ENCODE results near the gene CCDC82.

CCDC82 gene

DNA sequence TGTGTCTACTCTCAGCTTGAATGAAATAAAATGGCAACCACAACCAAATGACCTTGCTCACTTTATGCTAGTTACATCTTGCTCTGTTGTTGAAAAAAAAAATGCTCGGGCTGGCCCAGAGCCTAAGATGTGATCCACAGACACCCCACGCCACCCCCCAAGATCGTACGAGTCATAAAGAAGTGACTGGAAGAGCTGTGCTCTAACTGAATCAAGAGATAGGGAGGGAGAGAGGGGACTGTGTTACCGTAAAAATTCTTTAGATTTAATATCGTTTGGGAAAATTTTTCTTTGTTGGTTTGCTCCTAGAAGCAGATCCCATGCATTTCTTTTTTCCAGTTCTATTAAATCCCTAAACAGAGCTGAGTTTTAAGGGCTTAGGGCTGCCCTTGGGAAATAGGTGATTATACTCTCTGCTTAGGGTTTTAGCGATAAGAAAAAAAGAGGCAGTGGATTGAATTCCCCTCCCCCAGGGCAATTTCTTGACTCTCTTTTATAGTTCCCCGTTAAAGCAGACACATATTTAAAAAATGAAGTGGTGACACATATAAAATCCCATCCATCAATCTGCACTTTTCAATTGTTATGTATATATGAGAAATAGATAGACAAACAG lies 61.2 kb downstream of the CCDC82 start:
- no peak for DNase-seq

DNA sequence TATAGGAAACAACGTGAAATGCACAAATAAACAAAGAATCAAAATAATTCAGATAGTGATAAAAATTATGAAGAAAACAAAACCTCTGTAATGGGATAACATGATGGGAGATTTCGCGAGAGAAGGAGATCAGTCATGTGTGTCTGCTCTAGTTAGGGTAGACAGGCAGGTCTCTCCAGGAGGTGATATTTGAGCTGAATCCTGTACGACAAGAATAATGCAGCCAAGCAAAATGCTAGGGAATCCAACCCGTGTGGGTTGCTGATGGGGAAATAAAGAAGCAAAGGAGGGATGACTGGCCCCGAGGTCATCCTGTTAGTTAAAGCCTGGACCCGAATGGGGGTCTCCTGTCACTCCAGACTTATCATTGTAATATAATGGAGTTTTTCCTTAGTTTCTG lies 62.8 kb downstream of the CCDC82 start:
- DNase-seq = no peak

GRCh38 chr11:96324912-96325311 lies 64.8 kb downstream of the CCDC82 start:
- DNase-seq = no peak

DNA sequence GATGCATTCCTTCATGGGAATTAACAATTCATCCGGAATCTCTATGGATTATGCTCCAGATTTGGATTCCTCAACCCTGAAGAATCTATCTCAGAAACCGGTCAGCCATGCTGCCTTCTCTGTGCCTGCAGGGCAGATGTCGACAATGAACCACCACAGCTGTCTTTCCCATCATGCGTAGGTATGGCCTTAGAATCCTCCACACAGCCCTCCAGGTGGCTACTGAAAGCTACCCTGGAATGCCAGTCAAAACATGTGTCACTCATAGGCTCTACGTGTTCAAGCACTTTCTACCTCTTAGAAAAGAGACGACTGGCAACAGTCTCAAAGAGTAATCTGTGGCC lies 66.1 kb downstream of the CCDC82 start:
- DNase-seq = no peak

GRCh38 chr11:96322775-96323641 lies 66.7 kb downstream of the CCDC82 start:
- DNase-seq = no peak

DNA sequence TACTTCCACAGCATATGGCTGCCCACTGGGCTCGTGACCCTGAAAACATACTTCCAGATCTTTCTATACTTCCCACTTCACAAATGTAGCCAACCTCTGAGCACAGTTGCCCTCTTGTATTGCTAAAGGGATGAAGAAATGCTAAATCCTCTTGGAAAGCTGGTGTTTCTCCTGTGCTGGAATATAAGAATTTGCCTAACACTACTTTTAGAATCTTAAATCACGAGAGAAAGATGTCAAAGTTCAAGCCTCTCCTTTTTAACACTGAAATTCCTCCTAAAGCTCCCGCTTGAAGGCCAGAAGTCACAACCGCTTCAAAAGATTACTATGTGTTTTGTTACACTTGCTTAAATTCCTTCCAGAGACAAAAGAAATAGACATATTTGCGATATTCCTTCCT lies 68.6 kb downstream of the CCDC82 start:
- DNase-seq = no peak

GRCh38 chr11:96319898-96320656 lies 69.6 kb downstream of the CCDC82 start:
- no peak for DNase-seq

DNA sequence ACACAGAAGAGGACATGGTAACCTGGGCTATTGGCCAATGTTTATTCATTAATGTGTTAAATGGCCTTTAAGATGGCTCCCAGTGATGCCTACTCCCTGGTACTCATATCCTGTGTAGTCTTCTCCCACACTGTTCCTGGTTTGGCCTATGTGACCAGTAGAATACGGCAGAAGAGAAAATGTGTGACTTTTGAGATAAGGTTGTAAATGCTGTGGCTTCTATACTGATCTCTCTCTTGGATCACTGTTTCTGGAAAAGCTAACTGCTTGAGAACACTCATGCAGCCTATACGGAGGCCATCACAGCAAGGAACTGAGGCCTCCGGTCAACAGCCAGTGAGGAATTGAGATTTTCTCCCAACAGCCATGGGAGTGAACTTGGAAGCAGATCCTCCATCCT lies 70.9 kb downstream of the CCDC82 start:
- DNase-seq = no peak

DNA sequence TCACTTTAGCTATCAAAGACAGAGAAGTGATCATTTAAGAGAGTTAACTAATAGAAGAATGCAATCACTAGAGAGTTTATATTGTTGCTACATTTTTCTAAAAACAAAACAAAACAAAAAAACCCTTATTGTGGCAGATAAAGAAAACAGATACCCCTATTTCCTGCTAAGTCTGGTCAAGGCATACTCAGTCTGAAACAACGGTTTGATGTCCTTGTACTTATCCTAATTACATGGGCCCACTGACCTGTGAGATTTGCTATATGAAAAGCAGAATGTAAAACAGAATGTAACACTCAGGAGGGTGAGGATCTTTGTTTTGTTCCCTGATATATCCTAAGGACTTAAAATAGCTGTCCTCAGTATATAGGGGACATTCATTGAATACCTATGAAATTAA lies 71.3 kb downstream of the CCDC82 start:
- DNase-seq = no peak

- no peak for DNase-seq
Observed at GRCh38 chr11:96317985-96318384, 71.7 kb downstream of the CCDC82 start.

DNA sequence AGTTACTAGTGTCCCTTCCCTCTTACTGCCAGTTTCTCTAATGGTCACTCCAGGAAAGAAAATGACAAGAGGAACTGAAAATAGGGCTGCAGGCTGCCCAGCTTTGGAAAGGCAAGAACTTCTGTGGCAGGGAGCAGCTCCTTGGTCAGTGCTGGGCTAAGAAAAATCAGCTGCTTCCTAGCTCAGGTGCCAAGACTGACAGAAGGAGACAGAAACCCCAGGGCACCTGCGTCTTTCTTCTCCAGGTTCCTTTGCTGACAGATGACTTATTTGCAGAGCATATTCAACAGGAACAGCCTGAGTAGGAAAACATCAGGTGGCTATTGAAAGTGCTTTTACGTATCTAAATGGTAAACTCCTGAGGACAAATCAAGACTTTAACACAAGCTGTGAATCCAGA lies 72.1 kb downstream of the CCDC82 start:
- DNase-seq = no peak

GRCh38 chr11:96316869-96317268 lies 72.8 kb downstream of the CCDC82 start:
- DNase-seq = no peak

DNA sequence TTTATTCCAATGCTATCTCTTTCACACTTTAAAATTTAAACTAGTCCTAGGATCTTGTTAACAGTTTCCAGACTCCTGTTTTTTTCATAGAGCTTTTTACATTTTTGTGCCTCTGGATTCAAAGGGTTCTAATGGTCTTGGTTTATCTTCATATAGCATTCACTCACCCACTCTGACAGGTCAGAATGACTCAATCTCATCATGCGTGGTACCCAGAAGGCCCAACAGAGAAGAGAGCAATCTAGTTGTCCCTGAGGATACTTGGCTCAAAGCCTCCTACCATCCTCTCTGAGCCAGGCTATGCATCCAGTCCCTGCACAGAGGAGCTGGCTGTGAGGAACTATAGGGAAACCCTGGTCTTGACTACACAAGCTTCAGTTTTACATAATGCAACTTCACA lies 74.2 kb downstream of the CCDC82 start:
- no peak for DNase-seq

DNA sequence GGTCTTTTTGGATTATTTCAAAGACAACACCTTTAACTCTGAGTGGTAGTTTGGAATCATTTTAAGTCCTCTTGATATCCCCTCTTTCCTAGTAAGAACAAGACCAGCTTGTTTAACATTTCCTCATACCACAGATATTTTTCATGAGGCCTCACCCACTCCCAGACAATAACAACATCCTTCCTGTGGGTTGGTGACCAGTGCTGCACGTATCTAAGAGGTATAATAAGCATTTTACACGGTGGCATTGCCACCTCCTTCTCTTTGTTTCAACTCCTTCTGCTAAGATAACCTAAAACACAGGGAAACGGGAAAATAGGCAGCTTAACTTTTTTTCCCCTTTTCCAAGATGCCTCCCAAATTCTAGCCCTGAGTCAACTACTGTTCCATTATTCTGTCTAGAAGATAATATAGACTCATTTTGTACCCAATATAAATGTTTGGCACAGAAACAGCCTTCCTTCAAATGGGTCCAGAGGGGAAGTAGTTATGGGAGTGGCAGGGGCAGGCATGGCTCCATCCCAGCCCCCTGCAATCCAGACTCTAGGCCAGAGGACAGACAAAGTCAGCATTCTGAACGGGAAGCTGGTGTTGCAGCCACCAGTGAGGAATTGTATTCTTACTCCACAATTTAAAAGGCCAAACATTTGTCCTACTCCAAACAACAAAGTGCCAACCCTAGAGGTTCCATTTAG lies 75.2 kb downstream of the CCDC82 start:
- DNase-seq = no peak

GRCh38 chr11:96313163-96313562 lies 76.5 kb downstream of the CCDC82 start:
- no peak for DNase-seq

DNA sequence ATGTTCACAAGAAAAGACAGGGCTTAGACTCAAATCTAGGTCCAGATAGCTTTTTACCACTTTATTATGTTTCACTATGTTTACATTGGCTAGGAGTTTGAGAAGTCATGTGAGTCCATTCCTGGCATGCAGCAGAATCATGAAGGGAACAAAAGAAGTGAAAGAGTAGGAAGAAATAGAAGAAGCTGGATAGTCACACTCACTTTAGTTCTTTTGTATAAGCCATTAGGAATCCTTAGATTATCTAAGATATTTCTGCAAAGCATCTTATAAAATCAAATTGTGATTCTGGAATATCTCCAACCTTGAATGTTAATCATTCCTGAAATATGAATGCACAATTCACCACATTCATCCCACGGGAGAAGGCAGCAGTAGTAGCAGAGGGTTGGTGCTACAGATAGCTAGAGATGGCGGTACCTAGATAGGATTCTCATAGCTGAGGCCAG lies 78.6 kb downstream of the CCDC82 start:
- no peak for DNase-seq

- no peak for DNase-seq
Observed at GRCh38 chr11:96310236-96310635, 79.5 kb downstream of the CCDC82 start.

GRCh38 chr11:96309643-96310017 lies 80.1 kb downstream of the CCDC82 start:
- no peak for DNase-seq

GRCh38 chr11:96309016-96309642 lies 80.6 kb downstream of the CCDC82 start:
- DNase-seq = no peak

GRCh38 chr11:96307776-96308140 lies 82.0 kb downstream of the CCDC82 start:
- DNase-seq = no peak

DNA sequence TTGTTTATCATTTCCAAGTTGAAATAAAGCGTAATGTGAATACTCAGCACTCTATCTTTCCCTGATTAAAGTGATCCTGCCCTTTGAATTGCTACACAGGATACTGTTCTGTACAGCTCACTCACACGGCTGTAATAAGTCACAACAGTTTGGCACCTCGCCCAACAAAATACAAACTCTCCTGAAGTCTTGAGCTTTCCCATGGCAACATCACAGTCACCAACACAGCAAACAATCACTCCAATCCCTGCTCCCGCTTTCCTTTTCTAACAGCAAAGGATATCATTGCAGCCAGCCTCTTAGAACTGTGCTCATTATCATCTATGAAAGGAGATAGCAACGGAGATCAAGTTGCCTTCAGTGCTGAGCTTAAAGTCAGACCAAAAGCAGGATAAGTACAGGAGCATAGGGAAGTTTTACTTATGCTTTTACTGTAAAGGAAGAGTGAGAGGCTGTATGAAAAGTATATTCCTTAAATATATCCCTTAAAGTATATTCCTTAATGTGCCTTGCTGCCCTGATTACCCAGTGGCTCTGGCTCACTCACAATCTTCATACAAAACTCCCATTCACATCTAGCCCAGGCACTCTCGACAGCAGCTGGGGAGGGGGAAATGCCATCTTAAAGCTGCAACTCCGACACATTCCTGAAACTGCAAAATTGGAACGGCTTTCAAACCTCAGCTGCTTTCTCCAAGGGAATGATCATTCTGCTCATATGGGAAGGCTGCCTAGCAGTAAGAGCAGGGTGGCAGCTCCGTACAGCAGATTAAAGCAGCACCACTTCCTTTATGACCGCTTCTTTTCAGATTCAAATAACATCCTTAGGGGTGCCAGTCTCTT lies 82.6 kb downstream of the CCDC82 start:
- DNase-seq = peak in 1 of 2 experiments; percentile 41

DNA sequence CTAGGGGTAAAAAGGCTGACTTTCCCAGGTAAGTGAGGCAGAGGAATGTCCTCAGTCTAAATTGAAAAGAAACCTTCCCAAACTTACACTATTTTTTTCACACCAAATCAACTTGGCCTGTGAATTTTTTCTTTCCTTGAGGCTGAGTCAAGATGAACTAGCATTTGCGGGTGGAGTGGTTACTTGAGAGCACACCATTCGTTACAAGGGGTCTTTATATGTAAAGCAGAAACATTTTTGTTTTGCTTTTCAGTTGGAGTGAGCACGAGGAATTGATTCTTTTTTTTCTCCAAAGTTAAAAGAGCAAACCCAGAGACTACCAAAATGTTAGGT lies 83.1 kb downstream of the CCDC82 start:
- no peak for DNase-seq
